HG03045 (cell line): ENCODE results near the gene AADACL4.
"Not testable (repeated sequence)": the region's sequence is repeated elsewhere in the genome, so short reads cannot be mapped to it uniquely, and the experiment has no call there.

Source experiments
- ATAC-seq: cut with Tn5 transposase; IDR thresholded peaks from one replicate; pipeline ENCODE4 v1.9.1; 2021; ENCODE audit warnings: mild to moderate bottlenecking, moderate library complexity; ENCODE audit not compliant: unreplicated experiment

Gene AADACL4

DNA sequence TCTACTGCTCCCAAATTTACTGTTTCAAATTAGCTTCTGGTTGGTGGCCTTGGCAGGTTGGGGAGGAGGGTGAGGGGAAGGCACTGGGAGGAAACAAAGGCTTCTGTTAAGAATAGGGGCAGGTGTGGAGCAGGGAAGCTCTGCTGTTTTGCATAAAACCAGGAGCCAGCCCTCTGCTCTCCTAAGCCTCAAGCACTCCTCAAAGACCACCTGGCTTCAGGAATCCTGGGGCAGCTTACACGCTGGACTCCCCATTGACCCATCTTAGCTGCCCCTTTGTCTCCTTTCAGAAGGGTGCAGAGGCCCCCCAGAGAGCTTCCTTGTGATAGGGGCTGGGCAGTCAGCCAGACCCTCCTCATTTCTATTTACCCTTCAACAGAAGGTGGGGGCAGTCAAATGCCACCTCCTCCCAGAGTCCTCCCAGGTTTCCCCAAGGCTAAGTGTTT is 14.4 kb upstream of the AADACL4 start:
- ATAC-seq, result no peak

DNA sequence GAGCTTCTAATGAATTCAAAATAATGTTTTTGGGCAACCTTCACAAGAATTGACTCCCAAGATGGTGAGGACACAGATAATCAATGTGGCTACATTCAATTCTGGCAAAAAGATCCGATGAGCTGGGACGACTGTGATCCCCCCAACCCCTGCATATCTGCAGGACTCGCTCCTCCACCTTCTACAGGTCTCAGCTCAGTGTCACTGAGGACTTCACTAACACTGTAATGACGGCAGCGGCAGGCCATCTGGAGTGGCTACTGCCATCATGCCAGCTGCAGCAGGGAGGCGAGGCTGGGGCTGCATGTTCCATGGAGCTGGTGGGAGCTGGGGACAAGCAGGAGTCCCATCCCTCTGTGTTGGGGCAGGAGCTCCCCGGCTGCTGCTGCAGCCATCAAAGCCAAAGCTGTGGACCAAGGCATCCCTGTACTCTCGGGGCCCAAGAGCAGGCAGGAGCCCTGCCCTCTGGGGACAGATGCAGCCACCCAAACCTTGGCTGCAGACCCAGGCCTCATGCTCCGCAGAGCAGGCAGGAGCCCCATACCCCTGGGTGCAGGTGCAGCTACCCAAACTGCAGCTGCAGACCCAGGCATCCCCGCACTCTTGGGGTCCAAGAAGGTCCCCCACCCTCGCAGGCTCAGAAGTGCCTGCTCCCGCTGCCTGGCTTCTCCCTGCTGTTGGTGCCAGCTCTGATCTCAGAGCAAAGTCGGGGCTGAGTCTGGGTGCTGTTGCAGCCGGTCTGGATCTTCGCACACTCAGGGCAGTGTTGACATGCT is 13.7 kb upstream of the AADACL4 start:
- ATAC-seq, result no peak

DNA sequence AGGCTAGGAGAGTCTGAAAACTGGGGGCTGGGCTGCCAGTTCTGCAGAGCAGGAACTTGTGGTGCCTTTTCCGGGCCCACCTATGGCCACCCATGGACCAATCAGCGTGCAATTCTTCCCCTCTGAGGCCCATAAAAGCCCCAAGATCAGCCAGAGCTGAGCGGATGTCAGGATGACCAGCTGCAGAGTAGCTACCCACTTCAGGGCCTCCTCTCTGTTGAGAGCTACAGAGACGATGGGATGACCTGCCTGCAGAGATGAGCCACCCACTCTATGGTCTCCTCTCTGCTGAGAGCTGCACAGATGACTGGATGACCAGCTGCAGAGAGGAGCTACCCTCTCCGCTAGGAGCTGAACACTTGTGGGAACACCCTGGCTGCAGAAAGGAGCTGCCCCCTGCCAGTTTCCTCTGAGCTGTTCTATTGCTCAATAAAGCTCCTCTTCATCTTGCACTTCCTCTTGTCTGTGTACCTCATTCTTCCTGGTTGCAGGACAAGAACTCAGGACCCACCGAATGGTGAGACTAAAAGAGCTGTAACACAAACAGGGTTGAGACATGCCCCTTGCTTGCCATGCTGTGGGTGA is 12.8 kb upstream of the AADACL4 start:
- no peak for ATAC-seq

DNA sequence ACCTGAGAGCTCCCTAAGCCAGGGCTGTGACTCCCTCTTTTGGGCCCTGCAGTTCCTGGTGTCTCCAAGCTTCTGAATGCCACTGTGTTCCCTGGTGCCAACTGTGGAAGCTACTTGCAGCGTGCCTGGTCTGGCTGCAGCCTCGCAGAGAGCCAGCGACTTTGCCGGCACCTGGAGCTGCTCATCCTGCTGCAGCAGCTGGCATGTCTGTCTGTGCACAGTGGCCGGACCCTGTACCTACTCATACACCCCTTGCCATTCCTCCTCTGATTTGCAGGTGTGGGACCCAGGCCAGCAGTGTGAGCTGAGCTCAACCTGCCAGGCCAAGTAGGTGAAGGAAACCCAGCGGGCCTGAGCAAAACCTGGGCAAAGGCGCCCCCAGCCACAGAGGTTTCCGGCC is 12.3 kb upstream of the AADACL4 start:
- no peak for ATAC-seq

DNA sequence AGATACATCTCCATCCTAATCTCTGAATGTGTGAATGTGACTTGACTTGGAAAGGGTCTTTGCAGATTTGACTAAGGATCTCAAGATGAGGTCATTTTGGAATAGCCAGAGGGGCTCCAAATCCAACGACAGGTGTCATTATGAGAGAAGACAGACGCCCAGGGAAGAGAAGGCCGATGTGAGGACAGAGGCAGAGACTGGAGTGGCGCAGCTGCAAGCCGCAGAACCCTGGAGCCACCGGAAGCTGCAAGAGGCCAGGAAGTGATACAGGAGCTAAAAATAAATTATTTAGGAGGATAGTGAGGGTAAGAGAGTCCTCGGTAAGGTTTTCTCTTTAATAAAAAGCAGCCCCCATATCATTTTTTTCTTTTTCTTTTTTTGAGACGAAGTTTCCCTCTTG is 9.7 kb upstream of the AADACL4 start:
- ATAC-seq, result no peak

DNA sequence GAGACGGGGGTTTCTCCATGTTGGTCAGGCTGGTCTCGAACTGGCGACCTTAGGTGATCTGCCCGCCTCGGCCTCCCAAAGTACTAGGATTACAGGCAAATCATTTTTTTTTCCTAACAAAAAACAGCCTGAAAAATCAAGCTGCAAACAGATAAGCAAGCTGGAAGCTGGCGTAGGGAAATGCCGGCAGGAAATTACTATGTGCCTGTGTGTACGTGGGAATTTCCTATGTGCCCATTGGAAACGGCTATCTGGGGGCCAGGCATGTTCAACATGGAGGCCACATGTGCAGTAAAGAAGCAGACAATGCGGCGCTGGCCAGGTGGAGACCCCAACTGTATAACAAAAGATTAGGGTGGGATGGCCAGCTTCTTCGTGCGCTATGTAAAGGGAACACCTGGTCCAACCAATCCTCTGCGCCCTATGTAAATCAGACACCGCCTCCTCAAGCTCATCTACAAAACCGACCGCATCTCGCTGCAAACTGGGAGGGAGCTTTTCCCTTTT is 9.1 kb upstream of the AADACL4 start:
- no peak for ATAC-seq

DNA sequence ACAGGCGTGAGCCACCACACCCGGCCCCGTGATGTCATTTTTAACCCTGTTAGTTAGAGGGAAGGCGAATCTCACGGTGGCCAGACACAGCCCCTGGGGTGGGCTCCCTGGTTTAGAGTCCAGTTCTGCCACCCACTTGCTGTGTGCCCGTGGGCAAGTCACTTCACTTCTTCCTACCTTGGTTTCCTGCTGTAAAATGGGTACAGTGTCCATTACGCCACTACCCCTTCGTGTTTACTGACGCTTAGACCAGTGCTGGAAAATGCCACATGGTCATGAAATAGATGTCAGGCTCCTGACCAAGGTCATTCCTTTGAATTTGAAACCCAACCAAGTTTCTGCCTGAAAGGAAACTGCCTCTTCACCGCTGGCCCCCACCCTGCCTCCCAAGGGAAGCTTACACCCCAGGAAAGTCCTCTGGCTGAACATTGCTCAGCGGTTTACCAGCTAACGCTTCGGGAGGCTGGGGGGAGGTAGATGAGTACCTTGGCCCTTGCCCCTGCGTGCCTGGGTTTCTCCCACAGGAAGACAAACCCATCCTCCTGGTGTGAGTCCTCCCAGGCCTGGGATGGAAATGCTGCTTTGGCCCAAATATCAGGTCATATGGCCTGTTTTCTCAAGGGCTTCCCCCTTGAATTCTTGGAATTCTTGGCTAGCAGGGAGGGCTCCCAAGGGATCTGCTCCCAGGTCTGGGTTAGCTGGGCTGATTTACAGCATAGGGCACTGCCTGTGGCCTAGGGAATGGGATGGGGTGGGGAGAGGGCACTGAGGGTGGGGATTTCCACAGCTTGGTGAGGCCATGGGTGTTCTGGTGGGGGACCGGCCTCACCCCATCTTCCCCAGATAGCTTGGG is 7.6 kb upstream of the AADACL4 start:
- no peak for ATAC-seq

DNA sequence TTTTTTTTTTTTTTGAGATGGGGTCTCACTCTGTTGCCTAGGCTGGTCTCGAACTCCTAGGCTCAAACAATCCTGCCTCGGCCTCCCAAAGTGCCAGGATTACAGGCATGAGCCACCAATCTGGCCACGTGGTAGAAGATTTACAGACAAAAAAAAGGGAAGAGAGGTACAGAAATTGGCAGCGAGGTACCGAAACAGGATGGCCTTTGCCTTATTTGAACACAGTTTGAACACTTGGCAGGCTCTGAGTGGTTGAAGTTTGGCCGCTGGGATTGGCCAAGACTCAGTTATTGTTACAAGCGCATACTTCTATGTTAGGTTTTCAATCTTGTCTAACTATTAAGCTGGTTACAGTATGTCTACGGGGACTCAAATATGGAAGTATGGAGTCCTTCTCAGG is 6.2 kb upstream of the AADACL4 start:
- ATAC-seq, result no peak

DNA sequence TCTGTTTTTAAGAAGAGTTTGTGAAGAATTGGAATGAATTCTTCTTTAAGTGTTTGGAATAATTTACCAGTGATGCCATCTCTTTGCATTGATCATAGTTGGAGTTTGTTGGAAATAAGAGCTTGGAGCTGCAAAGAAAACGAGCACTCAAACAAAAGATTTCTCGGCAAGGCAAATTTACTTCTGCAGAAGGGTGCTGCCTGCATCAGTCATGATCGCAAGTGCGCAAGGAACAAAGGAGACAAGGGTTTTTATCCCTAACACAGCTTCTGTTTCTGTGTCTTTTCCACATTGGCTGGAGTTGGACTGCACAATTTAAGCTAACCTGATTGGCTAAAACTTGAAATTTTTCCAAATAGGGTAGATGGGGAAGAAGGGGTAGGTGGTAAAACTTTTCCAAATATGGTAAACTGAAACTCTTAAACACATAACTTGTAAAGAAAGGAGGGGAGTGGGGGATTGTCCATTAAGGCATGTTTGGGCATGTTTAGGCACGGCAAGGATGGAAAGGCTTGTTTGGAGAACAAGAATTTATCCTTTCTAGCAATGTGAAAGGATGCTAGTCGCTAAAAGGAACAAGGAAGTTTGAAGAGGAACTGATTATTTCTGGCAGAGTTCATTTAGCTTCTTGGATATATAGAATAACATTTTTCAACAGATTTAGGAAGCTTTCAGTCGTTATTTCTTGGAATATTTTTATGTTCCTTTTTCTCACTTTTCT is 3.5 kb upstream of the AADACL4 start:
- no peak for ATAC-seq

DNA sequence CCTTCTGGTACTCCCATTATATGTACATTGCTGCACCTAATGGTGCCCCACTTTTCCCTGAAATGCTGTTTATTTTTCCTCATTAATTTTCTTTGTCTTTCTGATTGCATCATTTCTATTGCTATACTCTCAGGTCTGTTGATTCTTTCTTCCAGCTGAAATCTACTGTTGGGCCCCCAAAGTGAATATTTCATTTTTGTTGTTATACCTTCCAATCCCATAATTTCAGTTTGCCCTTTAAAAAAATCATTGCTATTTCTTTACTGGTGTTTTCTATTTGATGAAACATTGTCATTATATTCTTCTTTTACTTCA is 3.0 kb upstream of the AADACL4 start:
- no peak for ATAC-seq

DNA sequence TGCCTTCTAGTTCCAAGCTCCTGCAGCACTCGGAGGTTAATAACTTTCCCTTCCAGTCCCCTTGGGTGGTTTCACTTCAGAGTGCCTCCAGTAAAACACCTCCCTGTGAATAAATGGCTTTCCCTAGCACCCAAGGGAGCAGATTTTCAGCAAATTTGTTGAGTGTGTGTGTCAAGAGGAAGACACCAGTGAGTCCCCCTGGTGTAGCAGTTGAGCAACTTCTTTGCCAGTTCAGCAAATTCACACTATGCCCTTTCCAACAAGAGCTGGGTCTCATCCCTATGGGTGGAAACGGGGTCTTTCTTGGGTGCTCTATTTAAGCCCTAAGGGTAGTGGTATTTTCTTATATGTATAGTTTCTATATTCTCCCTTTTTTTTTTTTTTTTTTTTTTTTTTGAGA is 806 bp upstream of the AADACL4 start:
- ATAC-seq, result no peak

DNA sequence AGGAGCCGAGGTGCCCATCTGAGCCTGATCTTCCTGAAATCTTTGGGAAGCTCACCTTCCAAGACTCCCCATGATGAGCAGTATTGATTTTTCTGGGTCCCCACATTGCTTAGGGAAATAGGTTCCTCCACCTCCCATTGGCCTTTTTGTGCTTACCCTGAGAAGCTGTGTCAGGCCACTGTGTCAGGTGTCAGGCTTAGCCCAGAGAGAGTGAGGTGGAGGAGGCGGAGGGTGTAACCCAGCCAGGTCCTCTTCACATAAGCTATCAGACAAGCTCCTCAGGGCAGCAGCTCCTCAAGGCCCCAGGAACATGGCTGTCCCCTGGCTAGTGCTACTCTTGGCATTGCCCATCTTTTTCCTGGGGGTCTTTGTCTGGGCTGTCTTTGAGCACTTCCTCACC is 352 bp downstream of the AADACL4 start:
- no peak for ATAC-seq

DNA sequence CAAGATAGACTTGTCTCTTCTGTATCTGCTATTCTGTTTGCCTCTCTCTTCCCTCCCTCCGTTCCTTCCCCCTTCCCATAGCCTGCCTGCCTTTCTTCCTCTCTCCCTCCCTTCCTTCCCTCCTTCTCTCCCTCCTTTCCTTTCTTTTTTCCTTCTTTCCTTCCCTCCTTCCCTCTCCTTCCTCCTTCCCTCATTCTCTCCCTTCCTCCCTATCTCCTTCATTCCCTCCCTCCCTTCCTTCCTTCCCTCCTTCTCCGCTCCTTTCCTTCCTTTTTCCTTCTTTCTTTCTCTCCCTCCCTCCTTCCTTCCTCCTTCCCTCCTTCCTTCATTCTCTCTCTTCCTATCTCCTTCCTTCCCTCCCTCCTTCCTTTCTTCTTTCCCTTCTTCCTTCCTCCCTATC is 944 bp downstream of the AADACL4 start:
- no peak for ATAC-seq

DNA sequence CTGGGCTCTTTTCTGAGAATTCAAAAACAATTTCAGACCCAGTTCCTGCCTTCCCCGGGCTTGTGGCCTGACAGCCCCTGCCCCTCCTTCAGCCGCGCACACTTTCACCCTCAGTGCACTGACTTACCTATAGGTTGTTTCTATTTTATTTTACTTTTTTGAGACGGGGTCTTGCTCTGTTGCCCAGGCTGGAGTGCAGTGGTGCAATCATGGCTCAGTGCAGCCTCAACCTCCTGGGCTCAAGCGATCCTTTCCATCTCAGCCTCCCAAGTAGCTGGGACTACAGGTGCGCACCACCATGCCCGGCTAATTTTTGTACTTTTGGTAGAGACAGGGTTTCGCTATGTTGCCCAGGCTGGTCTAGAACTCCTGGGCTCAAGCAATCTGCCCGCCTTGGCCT is 1.5 kb downstream of the AADACL4 start:
- not testable (repeated sequence) for ATAC-seq

DNA sequence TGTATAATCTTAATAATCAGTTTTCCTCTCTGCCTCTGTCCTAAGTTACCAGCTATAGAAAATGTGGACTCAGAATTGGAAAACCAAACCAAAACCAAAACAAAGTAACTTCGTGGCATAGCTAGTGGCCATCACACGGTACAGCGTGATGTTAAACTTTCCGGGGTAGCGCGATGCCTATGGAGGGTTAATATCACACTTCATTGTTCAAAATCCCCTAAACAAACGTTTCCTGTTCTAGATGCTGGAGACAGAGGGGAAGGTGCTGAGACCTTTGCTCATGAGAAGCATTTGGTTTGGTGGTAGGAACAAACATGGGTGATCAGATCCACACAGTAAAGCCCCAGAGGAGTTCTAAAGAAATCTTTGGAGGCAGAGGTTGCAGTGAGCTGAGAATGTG is 4.9 kb downstream of the AADACL4 start:
- no peak for ATAC-seq

DNA sequence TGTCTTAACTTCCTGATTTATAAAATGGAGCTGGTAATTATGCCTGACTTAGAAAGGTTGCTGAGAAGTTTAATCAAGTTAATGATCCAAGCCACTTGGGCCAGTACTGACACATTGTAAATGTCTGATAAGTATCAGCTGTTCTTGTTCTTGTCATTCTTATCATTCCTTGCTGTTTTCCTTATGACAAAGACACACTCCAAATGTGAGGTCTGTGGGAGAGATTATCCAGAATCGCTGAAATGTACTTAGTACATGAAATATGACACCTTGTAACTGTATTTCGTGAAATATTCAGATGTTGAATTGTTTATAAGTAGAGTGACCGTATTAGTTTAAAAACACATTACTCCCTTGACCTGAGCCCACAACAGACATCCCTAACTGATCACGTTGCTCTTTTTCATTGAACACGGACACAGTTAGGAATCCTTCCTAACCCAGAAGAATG is 6.1 kb downstream of the AADACL4 start:
- no peak for ATAC-seq

DNA sequence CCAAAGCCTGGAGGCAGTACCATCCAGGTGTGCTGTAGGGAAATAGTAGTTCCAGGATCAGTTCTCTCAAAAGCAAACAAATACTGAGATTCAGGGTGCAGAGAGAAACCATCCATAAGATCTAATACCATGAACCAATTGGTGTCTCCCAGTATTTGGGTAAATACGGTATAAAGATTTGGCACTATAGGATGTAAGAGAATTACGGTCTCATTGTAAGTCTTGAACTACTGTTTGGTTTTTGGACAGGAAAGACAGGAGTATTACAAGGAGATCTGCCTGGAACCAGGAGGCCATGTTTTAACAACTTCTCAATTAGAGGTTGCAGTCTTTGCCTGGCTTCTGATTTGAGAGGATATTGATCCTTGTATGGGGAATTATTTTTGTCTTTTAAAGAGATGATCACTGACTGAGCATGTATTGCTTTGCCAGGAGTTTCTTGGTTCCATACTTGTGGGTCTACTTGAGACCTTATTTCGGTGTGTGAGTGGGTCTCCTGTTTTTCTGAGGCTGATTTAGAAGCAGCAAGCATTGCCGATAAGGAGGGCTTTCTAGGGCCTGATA is 10.2 kb downstream of the AADACL4 start:
- ATAC-seq, result no peak

DNA sequence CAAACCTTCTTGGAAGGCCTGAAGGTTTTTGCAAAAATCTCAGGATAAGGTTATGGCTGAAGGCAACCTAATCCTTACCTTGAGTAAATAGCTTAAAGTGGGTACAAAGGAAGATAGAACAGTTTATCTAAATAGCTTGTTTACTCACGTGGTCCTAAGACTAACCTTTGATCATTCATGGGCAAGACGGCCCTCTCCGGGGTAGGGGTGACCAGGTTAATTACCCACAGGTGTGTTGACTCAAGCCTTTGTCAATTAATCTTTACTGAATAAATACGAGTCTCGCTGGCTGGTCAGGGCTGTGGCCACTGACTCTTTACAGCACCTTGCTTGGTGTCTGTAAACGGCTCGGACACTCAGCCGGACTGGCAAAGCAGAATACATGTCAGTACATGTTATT is 10.8 kb downstream of the AADACL4 start:
- no peak for ATAC-seq

DNA sequence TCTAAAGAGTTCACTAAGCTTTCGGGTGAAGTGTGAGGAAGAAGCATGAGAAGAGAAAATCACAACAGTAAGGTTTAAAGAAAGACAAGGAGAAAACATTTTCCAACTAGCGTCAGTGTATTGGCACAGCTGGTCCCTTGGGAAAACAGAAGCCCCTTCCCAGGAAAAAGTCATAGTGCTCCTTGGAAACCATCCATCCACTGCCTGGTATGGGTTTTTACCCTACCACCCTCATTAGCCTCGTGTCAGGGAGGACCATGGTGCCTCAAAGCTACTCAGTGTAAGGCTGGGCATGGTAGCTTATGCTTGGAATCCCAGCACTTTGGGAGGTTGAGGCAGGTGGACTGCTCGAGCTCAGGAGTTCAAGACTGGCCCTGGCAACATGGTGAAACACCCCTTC is 12.7 kb downstream of the AADACL4 start:
- ATAC-seq, result no peak

DNA sequence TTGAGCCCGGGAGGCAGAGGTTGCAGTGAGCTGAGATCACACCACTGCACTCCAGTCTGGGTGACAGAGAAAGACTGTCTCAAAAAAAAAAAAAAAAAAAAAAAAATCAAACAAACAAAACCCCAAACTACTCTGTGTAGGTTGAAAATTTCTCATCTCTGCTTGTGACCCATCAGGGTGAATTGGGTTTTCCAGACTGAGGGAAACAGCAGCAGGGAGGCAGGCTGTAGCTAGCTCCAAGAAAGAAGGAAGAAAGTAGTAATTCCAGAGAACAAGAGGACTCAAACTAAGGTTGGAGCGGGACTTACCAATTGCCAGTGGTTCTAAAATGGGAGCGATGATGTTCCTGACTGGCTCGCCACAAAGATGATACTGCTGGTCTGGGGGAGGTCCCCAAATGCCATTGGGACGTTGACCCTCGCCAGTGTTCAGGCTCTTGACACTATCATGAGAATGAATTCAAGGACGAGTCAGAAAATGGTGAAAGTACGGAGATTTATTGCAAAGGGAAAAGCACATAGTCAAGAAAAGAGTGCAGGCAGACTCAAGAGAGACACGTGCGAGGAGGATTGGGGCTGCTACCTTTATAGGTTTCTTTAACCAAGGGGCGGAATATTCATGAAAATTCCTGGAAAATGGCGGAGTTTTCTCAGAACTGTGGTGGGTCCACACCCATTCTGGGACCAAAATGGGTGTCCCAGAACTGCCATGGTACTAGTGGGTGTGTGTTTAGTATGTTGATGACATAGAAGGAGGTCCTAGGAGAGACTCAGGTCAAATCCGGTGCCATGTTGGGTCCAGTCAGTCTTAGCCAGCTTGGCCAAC is 13.4 kb downstream of the AADACL4 start:
- no peak for ATAC-seq
